IPS-18a (cell line): Measurements from ENCODE around the gene SLFN13.

Experiments
- H3K27ac ChIP-seq: one replicate; pipeline ENCODE4 v1.5.1; 2013; ENCODE audit warnings: low read length
- H3K27me3 ChIP-seq: one replicate; pipeline ENCODE4 v1.6.1; 2013; ENCODE audit warnings: mild to moderate bottlenecking, low read length; ENCODE audit not compliant: control insufficient read depth, insufficient read depth
- H3K36me3 ChIP-seq: one replicate; pipeline ENCODE4 v1.6.1; 2013; ENCODE audit warnings: low read depth, low read length; ENCODE audit not compliant: control insufficient read depth
- H3K4me1 ChIP-seq: one replicate; pipeline ENCODE4 v1.6.1; 2013; ENCODE audit warnings: low read depth, low read length; ENCODE audit not compliant: control insufficient read depth
- H3K4me3 ChIP-seq: one replicate; pipeline ENCODE4 v1.5.1; 2013; ENCODE audit warnings: low read length
- H3K9ac ChIP-seq: one replicate; pipeline ENCODE4 v1.6.1; 2013; ENCODE audit warnings: mild to moderate bottlenecking, low read length, moderate library complexity
- H3K9me3 ChIP-seq: one replicate; pipeline ENCODE4 v1.6.1; 2013; ENCODE audit warnings: low read depth, low read length; ENCODE audit not compliant: control insufficient read depth

The SLFN13 gene

GRCh38 chr17:35387496-35387895 is 61.1 kb downstream of the SLFN13 start:
- Histone ChIP-seq H3K27ac (no peak overlapping the region), H3K4me1 (no peaks in the 10 kb centered on the region), H3K9me3 (no peaks in the 10 kb centered on the region), H3K4me3 (no peak overlapping the region), H3K27me3 (no peaks in the 10 kb centered on the region), H3K36me3 (no peaks in the 10 kb centered on the region), H3K9ac (no peak overlapping the region)
